ENCODE data around the gene HPX. TPM values are rescaled to one million over a fixed set of nuclear protein-coding genes. Genes with fewer than 3 reads are reported as not detected.

Gene HPX
- total and polyA plus RNA-seq, 4 donors, result 0.46 to 3.5 (median 1.8) TPM

- Histone ChIP-seq H3K9me3 (ENCODE audit: control insufficient read depth in 4 of 4, insufficient read depth in 3 of 4, low read length in 3 of 4) (no peaks in the 10 kb centered on the region), H3K27ac (ENCODE audit: low read depth in 1 of 2, low read length in 1 of 2) (no peak overlapping the region), H3K27me3 (ENCODE audit: control insufficient read depth in 3 of 3, insufficient read depth in 3 of 3, low read length in 2 of 3) (no peaks in the 10 kb centered on the region), H3K4me3 (no peak overlapping the region), H3K9ac (ENCODE audit: insufficient read depth in 1 of 2, low read length in 2 of 2) (no peak overlapping the region), H3K36me3 (ENCODE audit: control insufficient read depth in 4 of 4, insufficient read depth in 4 of 4, low read length in 4 of 4) (no peaks in the 10 kb centered on the region), H3K4me1 (ENCODE audit: control insufficient read depth in 5 of 5, insufficient read depth in 5 of 5, low read length in 5 of 5) (no peaks in the 10 kb centered on the region)
- TF ChIP-seq, protein P1, sequence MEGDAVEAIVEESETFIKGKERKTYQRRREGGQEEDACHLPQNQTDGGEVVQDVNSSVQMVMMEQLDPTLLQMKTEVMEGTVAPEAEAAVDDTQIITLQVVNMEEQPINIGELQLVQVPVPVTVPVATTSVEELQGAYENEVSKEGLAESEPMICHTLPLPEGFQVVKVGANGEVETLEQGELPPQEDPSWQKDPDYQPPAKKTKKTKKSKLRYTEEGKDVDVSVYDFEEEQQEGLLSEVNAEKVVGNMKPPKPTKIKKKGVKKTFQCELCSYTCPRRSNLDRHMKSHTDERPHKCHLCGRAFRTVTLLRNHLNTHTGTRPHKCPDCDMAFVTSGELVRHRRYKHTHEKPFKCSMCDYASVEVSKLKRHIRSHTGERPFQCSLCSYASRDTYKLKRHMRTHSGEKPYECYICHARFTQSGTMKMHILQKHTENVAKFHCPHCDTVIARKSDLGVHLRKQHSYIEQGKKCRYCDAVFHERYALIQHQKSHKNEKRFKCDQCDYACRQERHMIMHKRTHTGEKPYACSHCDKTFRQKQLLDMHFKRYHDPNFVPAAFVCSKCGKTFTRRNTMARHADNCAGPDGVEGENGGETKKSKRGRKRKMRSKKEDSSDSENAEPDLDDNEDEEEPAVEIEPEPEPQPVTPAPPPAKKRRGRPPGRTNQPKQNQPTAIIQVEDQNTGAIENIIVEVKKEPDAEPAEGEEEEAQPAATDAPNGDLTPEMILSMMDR (IDR thresholded peaks at IDR 0.05; ENCODE audit: control extremely low read depth, extremely low read depth), result no peak
- DNase-seq (no peak), ATAC-seq (ENCODE audit: insufficient read depth, low FRiP score) (no peak)
These were observed 13.3 kb downstream of the HPX start for GRCh38 chr11:6427516-6427915.

DNA sequence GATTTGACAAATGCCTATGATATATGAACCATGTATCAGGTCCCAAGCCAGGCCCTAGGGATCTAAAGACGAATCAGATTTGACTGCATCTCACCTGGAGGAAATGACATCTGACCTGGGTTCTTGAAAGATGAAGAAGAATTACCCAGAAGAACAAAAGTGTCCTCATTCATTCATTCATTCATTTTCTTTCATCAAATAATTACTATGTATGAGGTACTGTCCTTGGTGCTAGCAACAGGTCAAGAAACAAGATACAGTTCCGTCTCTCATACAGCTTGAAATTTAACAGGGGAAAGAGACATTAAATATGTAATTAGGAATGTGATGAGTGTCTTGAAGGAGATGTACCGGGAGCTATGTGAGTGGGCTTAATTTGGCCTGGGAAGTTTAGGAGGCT, 20.1 kb downstream of the HPX start:
- Histone ChIP-seq H3K4me1 (ENCODE audit: control insufficient read depth in 5 of 5, insufficient read depth in 5 of 5, low read length in 5 of 5) (peaks cover 0 to 17% (median 3%) of the 10 kb centered on the region in 5 donors), H3K27ac (ENCODE audit: low read depth in 1 of 2, low read length in 1 of 2) (no peak overlapping the region), H3K36me3 (ENCODE audit: control insufficient read depth in 4 of 4, insufficient read depth in 4 of 4, low read length in 4 of 4) (no peaks in the 10 kb centered on the region), H3K9ac (ENCODE audit: insufficient read depth in 1 of 2, low read length in 2 of 2) (no peak overlapping the region), H3K27me3 (ENCODE audit: control insufficient read depth in 3 of 3, insufficient read depth in 3 of 3, low read length in 2 of 3) (peaks cover 0 to 3% (median 0%) of the 10 kb centered on the region in 3 donors), H3K4me3 (no peak overlapping the region), H3K9me3 (ENCODE audit: control insufficient read depth in 4 of 4, insufficient read depth in 3 of 4, low read length in 3 of 4) (no peaks in the 10 kb centered on the region)
- 95 to 99% methylated on average over 3 of the region's 3 CpGs for WGBS, 2 donors
- DNase-seq (no peak), ATAC-seq (ENCODE audit: insufficient read depth, low FRiP score) (no peak)
- TF ChIP-seq, protein P1 (IDR thresholded peaks at IDR 0.05; ENCODE audit: control extremely low read depth, extremely low read depth), result no peak

DNA sequence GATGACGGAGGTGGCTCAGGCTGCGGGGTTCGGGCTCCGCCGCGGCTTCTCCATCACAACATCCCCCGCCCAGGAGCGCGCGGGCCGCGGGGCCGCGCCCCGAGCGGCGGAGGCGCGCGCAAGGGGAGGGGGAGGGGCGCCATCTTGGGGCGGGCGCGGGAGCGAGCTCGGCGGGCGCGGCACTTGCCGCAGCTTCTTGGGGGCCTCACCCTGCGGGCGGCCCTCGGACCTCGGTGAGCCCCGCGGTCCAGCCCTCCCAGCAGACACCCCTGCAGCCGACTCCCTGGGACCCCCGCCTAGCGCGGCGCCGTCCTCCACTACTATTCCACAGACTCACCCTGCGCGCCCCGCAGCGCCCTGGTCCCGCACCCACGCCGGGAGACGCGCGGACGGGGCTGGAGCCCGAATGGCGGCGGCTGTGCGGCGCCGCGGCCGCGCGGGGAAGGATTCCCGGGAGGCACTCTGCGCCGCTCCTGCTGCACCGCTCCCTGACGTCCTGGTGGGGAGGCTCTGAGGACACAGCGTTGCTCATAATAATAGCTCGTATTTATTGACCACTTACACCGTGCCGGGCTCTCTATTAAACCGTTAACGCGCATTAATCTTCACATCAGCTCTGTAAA, 21.7 kb downstream of the HPX start, which contains the start of gene APBB1:
Gene APBB1 (minus strand): TSS at position 86 of the 623 bp plus-strand sequence. CDS start 7,747 bp downstream, outside the sequence.
- Histone ChIP-seq H3K9ac (ENCODE audit: insufficient read depth in 1 of 2, low read length in 2 of 2) (peak within 1 kb of the TSS; percentile 79 to 82), H3K27ac (ENCODE audit: low read depth in 1 of 2, low read length in 1 of 2) (peak within 1 kb of the TSS; percentile 84 to 98), H3K9me3 (ENCODE audit: control insufficient read depth in 4 of 4, insufficient read depth in 3 of 4, low read length in 3 of 4) (no peaks in the 10 kb centered on the region), H3K4me3 (peak within 1 kb of the TSS; percentile 89), H3K4me1 (ENCODE audit: control insufficient read depth in 5 of 5, insufficient read depth in 5 of 5, low read length in 5 of 5) (peaks cover 0 to 17% (median 3%) of the 10 kb centered on the region in 5 donors), H3K27me3 (ENCODE audit: control insufficient read depth in 3 of 3, insufficient read depth in 3 of 3, low read length in 2 of 3) (peaks cover 0 to 3% (median 0%) of the 10 kb centered on the region in 3 donors), H3K36me3 (ENCODE audit: control insufficient read depth in 4 of 4, insufficient read depth in 4 of 4, low read length in 4 of 4) (no peaks in the 10 kb centered on the region)
- TF ChIP-seq, protein P1 (IDR thresholded peaks at IDR 0.05; ENCODE audit: control extremely low read depth, extremely low read depth), result no peak
- DNase-seq, result peak; percentile 79 to 85 (median 80)
- ATAC-seq (ENCODE audit: insufficient read depth, low FRiP score), result peak; percentile 95
- 0 to 1% methylated on average over 46 to 75 of the region's 75 CpGs for WGBS, 2 donors
